Parathyroid adenoma (tissue), 2 donors: Measurements from ENCODE around the gene PACS1.

Experiments used
- H2AFZ ChIP-seq: fragments of 300-600 bp; sonication (generic); one replicate; pipeline ENCODE4 v1.7.0; 2017; ENCODE audit warnings: antibody characterized with exemption, mild to moderate bottlenecking
- H3K27ac ChIP-seq: fragments of 300-600 bp; sonication (generic); one replicate; pipeline ENCODE4 v1.7.0; 2017
- H3K27me3 ChIP-seq: fragments of 300-600 bp; sonication (generic); one replicate; pipeline ENCODE4 v1.7.0; 2017; ENCODE audit warnings: low read length; ENCODE audit not compliant: control insufficient read depth, insufficient read depth
- H3K36me3 ChIP-seq: fragments of 300-600 bp; sonication (generic); one replicate; pipeline ENCODE4 v1.7.0; 2017; ENCODE audit warnings: low read length; ENCODE audit not compliant: control insufficient read depth, insufficient read depth
- H3K4me1 ChIP-seq: fragments of 300-600 bp; sonication (generic); one replicate; pipeline ENCODE4 v1.7.0; 2017; ENCODE audit warnings: control low read depth
- H3K4me2 ChIP-seq: fragments of 300-600 bp; sonication (generic); one replicate; pipeline ENCODE4 v1.7.0; 2017; ENCODE audit warnings: low read length
- H3K4me3 ChIP-seq: fragments of 300-600 bp; sonication (generic); one replicate; pipeline ENCODE4 v1.7.0; 2017; ENCODE audit warnings: low read depth, low read length
- H3K79me2 ChIP-seq: fragments of 300-600 bp; sonication (generic); one replicate; pipeline ENCODE4 v1.7.0; 2017; ENCODE audit warnings: control low read depth
- H3K9ac ChIP-seq: fragments of 300-600 bp; sonication (generic); one replicate; pipeline ENCODE4 v1.7.0; 2017; ENCODE audit warnings: mild to moderate bottlenecking
- H3K9me3 ChIP-seq: fragments of 300-600 bp; sonication (generic); one replicate; pipeline ENCODE4 v1.7.0; 2017; ENCODE audit warnings: low read length; ENCODE audit not compliant: control insufficient read depth
- TF ChIP-seq, protein P1 (sequence below): fragments of 300-600 bp; sonication (generic); IDR thresholded peaks from one replicate; pipeline ENCODE4 v1.7.0; 2017; ENCODE audit warnings: antibody characterized with exemption, mild to moderate bottlenecking
- donor health status: primary hyperparathyroidism.

PACS1 gene

DNA sequence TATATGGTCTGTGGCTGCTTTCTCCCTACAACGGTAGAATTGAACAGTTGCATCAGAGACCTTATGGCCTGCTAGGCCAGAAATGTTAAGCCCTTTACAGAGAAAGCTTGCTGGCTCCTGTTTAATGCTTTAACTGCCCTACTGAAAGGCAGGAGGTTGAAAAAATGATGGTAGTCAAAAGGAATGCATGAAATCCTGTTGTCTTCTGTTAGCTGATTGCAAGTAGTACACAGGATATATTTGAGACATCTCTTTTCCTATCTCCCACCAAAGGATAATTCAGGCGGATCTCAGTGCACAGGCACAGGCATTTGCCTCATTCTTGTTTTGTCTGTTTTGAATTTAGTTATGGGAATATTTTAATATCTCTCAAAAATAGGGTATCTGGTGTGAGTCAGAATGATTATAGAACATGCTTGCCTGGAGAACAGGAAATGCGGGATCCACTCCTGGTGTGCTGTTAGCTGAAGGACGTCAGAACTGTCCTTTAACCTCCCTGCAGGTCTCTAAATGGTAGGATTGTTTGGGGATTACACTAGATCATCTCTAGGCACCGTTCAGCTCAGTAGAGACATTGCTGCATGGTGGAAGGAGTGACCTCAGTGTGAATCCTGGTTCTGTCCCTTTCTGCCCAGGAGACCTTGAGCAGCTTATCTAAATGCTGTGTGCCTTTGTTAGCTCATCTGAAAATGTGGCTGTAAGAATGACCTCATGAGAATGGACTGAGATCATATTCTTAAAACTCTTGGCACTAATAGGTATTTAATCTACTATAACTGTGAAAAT is 49.5 kb downstream of the PACS1 start:
- H2AFZ ChIP-seq: no peak overlapping the region

DNA sequence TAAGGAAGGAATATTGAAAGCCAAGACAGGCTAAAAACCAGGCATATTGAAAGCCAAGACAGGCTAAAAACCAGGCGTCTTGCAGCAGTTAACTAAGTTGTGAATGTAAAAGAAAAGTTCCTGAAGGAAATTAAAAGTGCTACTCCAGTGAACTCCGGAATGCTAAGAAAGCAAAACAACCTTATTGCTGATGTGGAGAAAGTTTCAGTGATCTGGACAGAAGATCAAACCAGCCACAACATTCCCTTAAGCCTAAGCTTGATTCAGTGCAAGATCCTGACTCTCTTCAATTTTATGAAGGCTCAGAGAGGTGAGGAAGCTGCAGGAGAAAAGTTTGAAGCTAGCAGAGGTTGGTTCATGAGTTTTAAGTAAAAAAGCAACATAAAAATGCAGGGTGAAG is 51.4 kb downstream of the PACS1 start:
- no peak overlapping the region for H2AFZ ChIP-seq
- H3K27ac ChIP-seq: peak overlapping the region; percentile 40
- no peaks in the 10 kb centered on the region for H3K27me3 ChIP-seq
- peaks cover 23% of the 10 kb centered on the region for H3K4me1 ChIP-seq
- H3K4me3 ChIP-seq: no peak overlapping the region
- no peak overlapping the region for H3K9ac ChIP-seq
- no peaks in the 10 kb centered on the region for H3K9me3 ChIP-seq
- no peaks in the 10 kb centered on the region for H3K36me3 ChIP-seq
- TF ChIP-seq, protein P1, sequence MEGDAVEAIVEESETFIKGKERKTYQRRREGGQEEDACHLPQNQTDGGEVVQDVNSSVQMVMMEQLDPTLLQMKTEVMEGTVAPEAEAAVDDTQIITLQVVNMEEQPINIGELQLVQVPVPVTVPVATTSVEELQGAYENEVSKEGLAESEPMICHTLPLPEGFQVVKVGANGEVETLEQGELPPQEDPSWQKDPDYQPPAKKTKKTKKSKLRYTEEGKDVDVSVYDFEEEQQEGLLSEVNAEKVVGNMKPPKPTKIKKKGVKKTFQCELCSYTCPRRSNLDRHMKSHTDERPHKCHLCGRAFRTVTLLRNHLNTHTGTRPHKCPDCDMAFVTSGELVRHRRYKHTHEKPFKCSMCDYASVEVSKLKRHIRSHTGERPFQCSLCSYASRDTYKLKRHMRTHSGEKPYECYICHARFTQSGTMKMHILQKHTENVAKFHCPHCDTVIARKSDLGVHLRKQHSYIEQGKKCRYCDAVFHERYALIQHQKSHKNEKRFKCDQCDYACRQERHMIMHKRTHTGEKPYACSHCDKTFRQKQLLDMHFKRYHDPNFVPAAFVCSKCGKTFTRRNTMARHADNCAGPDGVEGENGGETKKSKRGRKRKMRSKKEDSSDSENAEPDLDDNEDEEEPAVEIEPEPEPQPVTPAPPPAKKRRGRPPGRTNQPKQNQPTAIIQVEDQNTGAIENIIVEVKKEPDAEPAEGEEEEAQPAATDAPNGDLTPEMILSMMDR: no peak
- peaks cover 5% of the 10 kb centered on the region for H3K79me2 ChIP-seq
- peak overlapping the region; percentile 44 for H3K4me2 ChIP-seq

More for the DNA sequence above, 49.5 kb downstream of the PACS1 start:
- H3K4me2 ChIP-seq: peak overlapping the region; percentile 13
- peaks cover 11% of the 10 kb centered on the region for H3K79me2 ChIP-seq
- peaks cover 22% of the 10 kb centered on the region for H3K4me1 ChIP-seq
- no peaks in the 10 kb centered on the region for H3K36me3 ChIP-seq
- no peaks in the 10 kb centered on the region for H3K27me3 ChIP-seq
- peak overlapping the region; percentile 40 for H3K27ac ChIP-seq
- H3K4me3 ChIP-seq: no peak overlapping the region
- H3K9ac ChIP-seq: no peak overlapping the region
- H3K9me3 ChIP-seq: no peaks in the 10 kb centered on the region
- TF ChIP-seq, protein P1: no peak

DNA sequence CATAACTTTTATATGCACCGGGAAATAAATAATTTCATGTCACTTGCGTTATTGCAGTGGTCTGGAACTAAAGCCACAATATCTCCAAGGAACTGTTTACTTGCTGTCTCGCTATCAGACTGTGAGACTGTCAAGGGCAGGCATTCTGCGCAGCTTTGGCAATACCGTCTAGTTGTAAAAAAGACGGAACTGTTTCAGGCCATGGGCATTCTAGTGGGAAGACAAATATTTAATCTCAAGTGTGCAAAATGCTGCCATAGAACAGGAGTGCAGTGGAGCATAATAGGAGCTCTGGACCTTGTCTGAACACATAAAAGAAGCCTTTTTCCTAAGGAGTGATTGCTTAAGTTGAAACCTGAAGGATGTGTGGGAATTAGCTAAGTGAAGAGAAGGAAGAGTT is 53.8 kb downstream of the PACS1 start:
- no peaks in the 10 kb centered on the region for H3K9me3 ChIP-seq
- H3K27ac ChIP-seq: no peak overlapping the region
- no peaks in the 10 kb centered on the region for H3K36me3 ChIP-seq
- H3K4me1 ChIP-seq: peaks cover 28% of the 10 kb centered on the region
- H3K4me3 ChIP-seq: no peak overlapping the region
- H3K4me2 ChIP-seq: no peak overlapping the region
- no peak overlapping the region for H2AFZ ChIP-seq
- TF ChIP-seq, protein P1: no peak
- H3K79me2 ChIP-seq: no peaks in the 10 kb centered on the region
- no peak overlapping the region for H3K9ac ChIP-seq
- no peaks in the 10 kb centered on the region for H3K27me3 ChIP-seq

DNA sequence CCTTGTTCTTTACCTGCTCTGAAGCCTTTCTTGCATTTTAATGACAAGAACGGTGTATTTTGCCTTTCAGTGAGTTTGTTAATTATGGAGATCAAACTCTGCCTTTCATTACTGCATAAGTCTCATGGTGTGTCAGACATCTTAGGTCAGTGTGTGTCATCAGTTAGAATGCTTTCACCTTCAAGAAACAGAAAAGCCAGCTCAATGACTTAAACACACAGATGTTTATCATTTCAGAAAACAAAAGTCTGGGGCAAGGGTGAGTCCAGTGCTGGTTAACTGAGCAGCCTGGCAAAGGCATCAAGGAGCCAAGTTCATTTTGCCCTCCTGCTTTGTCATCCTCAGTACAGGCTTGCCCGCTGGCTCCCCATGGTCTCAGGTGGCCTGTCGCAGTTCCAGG is 54.5 kb downstream of the PACS1 start:
- H3K4me3 ChIP-seq: no peak overlapping the region

More for the DNA sequence above, 54.5 kb downstream of the PACS1 start:
- no peaks in the 10 kb centered on the region for H3K79me2 ChIP-seq
- H2AFZ ChIP-seq: no peak overlapping the region
- TF ChIP-seq, protein P1: no peak
- H3K36me3 ChIP-seq: no peaks in the 10 kb centered on the region
- H3K27ac ChIP-seq: peak overlapping the region; percentile 47
- no peaks in the 10 kb centered on the region for H3K27me3 ChIP-seq
- H3K9me3 ChIP-seq: no peaks in the 10 kb centered on the region
- no peak overlapping the region for H3K4me2 ChIP-seq
- no peak overlapping the region for H3K9ac ChIP-seq
- peaks cover 23% of the 10 kb centered on the region for H3K4me1 ChIP-seq
